Tibial nerve (tissue), 3 donors: ENCODE data around the gene ZNF777.

Experiments used
- POLR2A ChIP-seq, 2 donors: fragments of 450-650 bp; IDR thresholded peaks; one replicate each; pipeline ENCODE4 v1.6.1; 2017; ENCODE audit warnings: antibody characterized with exemption in 2 of 2, mild to moderate bottlenecking in 2 of 2, moderate library complexity in 2 of 2
- TF ChIP-seq, protein P1 (sequence below), 5 experiments: fragments of 200-600 bp in 3 of 5; fragments of 450-650 bp in 2 of 5; sonication (generic) in 3 of 5; IDR thresholded peaks; one replicate each; pipeline ENCODE4 v1.5.1; 2016 to 2019; ENCODE audit warnings: antibody characterized with exemption in 5 of 5, mild to moderate bottlenecking in 3 of 5, moderate library complexity in 2 of 5

DNA sequence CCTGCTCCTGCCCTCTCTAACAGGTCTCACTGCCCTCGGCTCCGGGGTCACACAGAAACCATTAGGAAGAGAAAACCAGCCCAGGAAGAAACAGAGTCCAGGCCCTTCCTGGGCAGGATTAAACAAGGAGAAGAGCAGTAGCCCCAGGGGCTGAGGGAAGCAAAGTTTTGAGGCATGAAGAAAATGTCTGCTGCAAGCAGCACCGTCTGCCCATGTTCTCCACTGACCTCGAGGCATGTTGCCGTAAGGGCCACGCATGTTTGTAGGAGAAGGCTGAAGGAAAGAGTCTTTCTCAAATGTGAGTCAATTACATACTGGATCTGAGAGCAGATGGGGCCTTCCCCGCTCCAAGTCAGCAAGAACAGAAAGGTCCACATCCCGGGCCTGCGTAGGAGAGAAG is 32.5 kb upstream of the ZNF777 start:
- TF ChIP-seq, protein P1, sequence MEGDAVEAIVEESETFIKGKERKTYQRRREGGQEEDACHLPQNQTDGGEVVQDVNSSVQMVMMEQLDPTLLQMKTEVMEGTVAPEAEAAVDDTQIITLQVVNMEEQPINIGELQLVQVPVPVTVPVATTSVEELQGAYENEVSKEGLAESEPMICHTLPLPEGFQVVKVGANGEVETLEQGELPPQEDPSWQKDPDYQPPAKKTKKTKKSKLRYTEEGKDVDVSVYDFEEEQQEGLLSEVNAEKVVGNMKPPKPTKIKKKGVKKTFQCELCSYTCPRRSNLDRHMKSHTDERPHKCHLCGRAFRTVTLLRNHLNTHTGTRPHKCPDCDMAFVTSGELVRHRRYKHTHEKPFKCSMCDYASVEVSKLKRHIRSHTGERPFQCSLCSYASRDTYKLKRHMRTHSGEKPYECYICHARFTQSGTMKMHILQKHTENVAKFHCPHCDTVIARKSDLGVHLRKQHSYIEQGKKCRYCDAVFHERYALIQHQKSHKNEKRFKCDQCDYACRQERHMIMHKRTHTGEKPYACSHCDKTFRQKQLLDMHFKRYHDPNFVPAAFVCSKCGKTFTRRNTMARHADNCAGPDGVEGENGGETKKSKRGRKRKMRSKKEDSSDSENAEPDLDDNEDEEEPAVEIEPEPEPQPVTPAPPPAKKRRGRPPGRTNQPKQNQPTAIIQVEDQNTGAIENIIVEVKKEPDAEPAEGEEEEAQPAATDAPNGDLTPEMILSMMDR (IDR thresholded peaks at IDR 0.05): no peak
- no peak for TF ChIP-seq POLR2A (IDR thresholded peaks at IDR 0.05)
